Measurements from ENCODE around the gene DPEP3.

- no peak for TF ChIP-seq CTCF (IDR thresholded peaks at IDR 0.05)
- no peak for TF ChIP-seq POLR2A (IDR thresholded peaks at IDR 0.05)
Measured at GRCh38 chr16:67948015-67948414, 32.3 kb downstream of the DPEP3 start.

Measured in body of pancreas (tissue), 4 donors.